ENCODE results near the gene LRRC10B. TPM values are rescaled to one million over a fixed set of nuclear protein-coding genes. Genes with fewer than 3 reads are reported as not detected.

The LRRC10B gene
- total RNA-seq, 4 donors from 2014 or later = 0.35 to 2.5 TPM; not detected in 2

GRCh38 chr11:61556621-61557020, 48.1 kb downstream of the LRRC10B start:
- no peaks in the 10 kb centered on the region for H3K36me3 ChIP-seq
- no peak overlapping the region for H3K27ac ChIP-seq
- H3K4me1 ChIP-seq = no peaks in the 10 kb centered on the region
- peaks cover 0 to 18% of the 10 kb centered on the region in 2 donors for H3K27me3 ChIP-seq
- TF ChIP-seq CTCF (IDR thresholded peaks at IDR 0.05) (no peak), POLR2A (IDR thresholded peaks at IDR 0.05) (no peak)
- H3K4me3 ChIP-seq = no peak overlapping the region
- H3K9me3 ChIP-seq = no peaks in the 10 kb centered on the region
- no peak for DNase-seq

Small RNA genes lying within 50 kb of the gene (small RNA-seq; reads per million reads assigned to genes)
- 0 reads per million in 2 donors for gene MIR4488

Other genes starting within 250 kb of the LRRC10B start
- gene VWCE, start 213.4 kb upstream of the LRRC10B start, total RNA-seq = 1 to 10 TPM in 1 of 4 donors, under 1 TPM in 1, not detected in 2; 0.85 to 1.2 TPM
- 100 to 1,000 TPM in 3 of 4 donors, 10 to 100 TPM in 1; 76.7 to 168 (median 136) TPM for gene DDB1, start 175.6 kb upstream of the LRRC10B start, total RNA-seq
- 100 to 1,000 TPM; 172 to 755 (median 689) TPM for gene TKFC, start 175.5 kb upstream of the LRRC10B start, total RNA-seq
- 100 to 1,000 TPM in 1 of 4 donors, 10 to 100 TPM in 3; 75.9 to 112 (median 87.4) TPM for gene CYB561A3, start 146.9 kb upstream of the LRRC10B start, total RNA-seq
- 10 to 100 TPM; 44.7 to 63.5 (median 48.1) TPM for gene TMEM138, start 146.4 kb upstream of the LRRC10B start, total RNA-seq
- gene TMEM216, start 116.2 kb upstream of the LRRC10B start, total RNA-seq = 10 to 100 TPM in 2 of 4 donors, 1 to 10 TPM in 2; 4.1 to 10.5 (median 8.3) TPM
- gene CPSF7, start 78.8 kb upstream of the LRRC10B start, total RNA-seq = 100 to 1,000 TPM in 1 of 4 donors, 10 to 100 TPM in 3; 45.9 to 125 (median 79.9) TPM
- 10 to 100 TPM; 54.5 to 92.4 (median 70.5) TPM for gene SDHAF2, start 78.6 kb upstream of the LRRC10B start, total RNA-seq
- 10 to 100 TPM in 3 of 4 donors, 1 to 10 TPM in 1; 5.8 to 18.2 (median 12.2) TPM for gene SYT7, start 72.3 kb downstream of the LRRC10B start, total RNA-seq
- gene DAGLA, start 171.6 kb downstream of the LRRC10B start, total RNA-seq = 10 to 100 TPM in 2 of 4 donors, 1 to 10 TPM in 2; 5.8 to 18.9 (median 10.2) TPM
- gene MYRF, start 243.9 kb downstream of the LRRC10B start, total RNA-seq = 10 to 100 TPM; 18.2 to 80.9 (median 49.9) TPM